GM21825 (cell line): ENCODE results near the gene ZNF616.
"Not testable (repeated sequence)": the region's sequence is repeated elsewhere in the genome, so short reads cannot be mapped to it uniquely, and the experiment has no call there.

Experiments
- ATAC-seq: cut with Tn5 transposase; IDR thresholded peaks from one replicate; pipeline ENCODE4 v1.9.1; 2021; ENCODE audit warnings: mild to moderate bottlenecking, moderate library complexity; ENCODE audit not compliant: unreplicated experiment

ZNF616 gene

GRCh38 chr19:52110780-52111179, 29.0 kb downstream of the ZNF616 start:
- no peak for ATAC-seq

- ATAC-seq, result no peak
These were observed 37.0 kb downstream of the ZNF616 start for GRCh38 chr19:52102782-52103181.

- no peak for ATAC-seq
These were observed 37.7 kb downstream of the ZNF616 start for GRCh38 chr19:52101866-52102562.

GRCh38 chr19:52099497-52100138, 40.1 kb downstream of the ZNF616 start:
- ATAC-seq, result no peak

DNA sequence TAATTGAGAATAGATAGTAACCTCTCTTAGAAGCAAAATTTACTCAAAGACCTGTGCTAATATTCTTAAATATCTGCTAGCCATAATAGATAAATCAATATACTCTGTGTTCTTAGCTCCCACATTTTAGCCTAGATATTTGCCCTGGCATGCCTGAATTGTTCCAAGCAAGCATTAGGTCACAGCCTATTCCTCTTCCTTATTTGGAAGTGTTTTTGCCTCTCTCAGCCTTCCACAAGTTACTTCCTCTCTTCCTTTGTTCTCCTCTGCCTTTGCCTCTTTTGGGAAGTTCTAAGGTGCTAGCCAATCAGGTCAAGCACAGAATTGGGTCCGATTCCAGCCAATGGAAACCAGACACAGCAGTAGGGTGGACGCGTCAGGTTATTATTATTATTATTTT, 43.3 kb downstream of the ZNF616 start:
- ATAC-seq, result not testable (repeated sequence)

DNA sequence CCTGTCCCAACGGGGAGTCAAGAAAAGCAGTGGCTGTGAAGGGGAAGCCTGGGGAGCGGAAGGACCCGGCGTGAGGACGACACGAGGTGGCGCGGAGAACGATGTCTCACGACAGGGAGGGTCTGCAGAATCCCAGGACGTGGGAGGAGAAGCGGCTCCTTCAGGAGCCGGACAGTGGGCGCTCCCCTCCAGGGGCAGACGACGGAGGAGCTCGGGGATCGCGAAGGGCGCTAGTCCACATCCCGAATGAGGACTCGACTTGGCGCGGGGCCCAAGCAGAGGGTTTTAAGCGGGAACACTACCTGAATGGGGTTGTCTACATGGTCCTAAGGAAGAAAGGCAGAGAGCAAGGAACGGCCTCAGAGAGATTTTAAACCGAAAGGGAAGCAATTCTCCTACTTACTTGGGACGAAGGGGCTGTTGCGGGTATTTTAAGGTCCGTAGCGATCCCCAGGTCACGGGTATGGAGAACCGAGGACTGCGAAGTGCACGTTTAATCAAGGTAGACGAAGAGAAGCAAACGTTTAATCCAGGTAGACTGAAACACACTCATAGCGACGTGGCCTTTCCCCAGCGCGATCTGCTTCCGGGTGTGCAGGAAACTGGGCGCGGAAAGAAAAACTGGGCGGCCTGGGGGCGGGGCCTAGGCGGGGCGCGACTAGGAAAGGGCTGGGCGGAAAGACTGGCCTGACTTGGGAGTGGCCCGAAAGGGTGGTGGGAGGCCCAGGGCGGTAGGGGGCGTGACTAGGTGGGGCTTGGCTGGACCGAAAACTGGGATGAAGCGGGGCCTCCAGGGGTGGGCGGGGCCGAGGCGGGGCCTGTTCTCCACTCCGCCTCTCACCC, 44.3 kb downstream of the ZNF616 start, which contains the start of gene ZNF841:
Gene ZNF841 (minus strand): TSS at position 594 of the 843 bp plus-strand sequence. CDS start 10,964 bp downstream, outside the sequence.
- peak; percentile 96 for ATAC-seq

- ATAC-seq, result no peak
These were observed 45.1 kb downstream of the ZNF616 start for GRCh38 chr19:52094526-52095130.

GRCh38 chr19:52086481-52086880, 53.3 kb downstream of the ZNF616 start:
- ATAC-seq, result no peak

DNA sequence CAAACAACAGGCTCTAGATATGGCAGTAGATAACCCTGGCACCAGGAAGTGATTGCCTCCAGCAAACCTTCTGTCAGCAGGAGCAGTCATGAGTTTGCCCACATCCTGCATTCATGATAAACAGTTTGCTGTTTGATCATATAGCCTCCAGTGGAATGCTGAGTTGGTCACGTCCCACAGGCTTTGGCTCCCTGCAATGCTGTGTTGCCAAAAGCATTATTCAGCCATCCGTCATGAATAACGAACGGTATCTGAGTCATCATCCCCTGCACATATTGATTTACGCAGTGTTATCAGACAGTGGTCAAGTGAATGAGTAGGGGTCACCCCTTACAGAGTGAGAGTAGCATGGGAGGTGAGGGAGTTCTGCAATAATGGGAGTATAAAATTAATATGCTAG, 69.2 kb downstream of the ZNF616 start:
- ATAC-seq, result no peak

DNA sequence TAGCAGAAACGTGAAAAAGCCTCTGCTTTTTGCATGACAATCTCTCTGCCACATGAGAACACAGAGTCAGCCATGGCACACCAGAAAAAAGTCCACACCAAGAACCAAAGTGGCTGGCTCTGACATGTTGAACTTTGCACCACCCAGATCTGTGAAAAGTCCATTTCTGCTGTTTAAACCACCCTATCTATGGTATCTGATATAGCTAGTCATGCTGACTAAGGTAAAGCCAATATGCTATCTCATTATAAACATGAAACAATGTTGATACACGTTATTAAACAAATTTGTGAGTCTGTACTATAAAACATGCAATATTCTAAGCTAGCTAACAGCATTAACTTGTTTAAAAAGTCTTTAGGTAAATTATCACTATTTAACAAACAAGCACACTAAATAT, 70.1 kb downstream of the ZNF616 start:
- ATAC-seq, result no peak

DNA sequence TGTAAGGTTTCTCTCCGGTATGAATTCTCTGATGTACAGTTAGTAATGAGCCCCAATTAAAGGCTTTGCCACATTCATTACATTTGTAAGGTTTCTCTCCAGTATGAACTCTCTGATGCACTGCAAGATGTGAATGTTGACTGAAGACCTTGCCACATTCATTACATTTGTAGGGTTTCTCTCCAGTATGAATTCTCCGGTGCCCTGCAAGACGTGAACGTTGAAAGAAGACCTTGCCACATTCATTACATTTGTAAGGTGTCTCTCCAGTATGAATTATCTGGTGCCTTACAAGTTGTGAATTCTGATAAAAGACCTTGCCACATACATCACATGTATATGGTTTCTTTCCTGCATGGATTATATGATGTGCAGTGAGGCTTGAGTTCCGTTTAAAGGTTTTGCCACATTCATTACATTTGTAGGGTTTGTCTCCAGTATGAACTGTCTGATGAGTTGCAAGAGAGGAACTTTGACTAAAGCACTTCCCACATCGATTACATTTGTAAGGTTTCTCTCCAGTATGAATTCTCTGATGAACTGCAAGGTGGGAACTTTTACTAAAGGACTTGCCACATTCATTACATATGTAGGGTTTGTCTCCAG, 73.4 kb downstream of the ZNF616 start:
- no peak for ATAC-seq

DNA sequence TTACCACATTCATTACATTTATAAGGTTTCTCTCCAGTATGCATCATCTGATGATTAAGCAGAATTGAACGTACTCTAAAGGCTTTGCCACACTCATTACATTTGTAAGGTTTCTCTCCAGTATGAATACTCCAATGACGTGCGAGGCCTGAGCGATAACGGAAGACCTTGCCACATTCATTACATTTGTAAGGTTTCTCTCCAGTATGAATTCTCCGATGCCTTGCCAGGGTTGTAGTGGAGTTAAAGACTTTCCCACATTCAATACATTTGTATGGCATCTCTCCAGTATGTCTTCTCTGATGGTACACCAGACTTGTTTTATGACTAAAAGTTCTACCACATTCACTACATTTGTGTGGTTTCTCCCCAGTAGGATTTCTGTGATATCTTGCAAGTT, 74.3 kb downstream of the ZNF616 start:
- ATAC-seq, result no peak
